GM21723 (cell line): ENCODE data around the gene UNC5B.

Experiments
- ATAC-seq: cut with Tn5 transposase; IDR thresholded peaks from one replicate; pipeline ENCODE4 v1.9.1; 2021; ENCODE audit warnings: mild to moderate bottlenecking, moderate library complexity; ENCODE audit not compliant: unreplicated experiment

Gene UNC5B

DNA sequence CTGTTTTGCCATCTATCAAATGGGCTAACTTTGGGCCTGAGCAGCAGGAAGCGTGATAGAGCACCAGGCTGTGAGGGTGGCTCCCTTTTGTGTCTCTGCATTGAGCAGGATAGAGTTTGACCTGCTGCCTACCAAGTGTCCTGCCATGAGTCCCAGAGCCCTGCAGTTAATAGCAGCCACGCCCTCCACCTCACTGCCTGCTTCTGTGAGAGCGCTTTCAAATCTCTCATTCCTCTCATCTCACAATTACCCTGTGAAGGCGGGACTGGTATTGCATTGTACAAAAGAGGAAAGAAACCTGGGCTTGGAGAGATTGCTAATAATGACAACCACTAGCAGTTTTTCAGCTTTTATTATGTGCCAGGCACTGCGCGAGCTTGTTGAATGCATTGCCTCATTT lies 39.9 kb downstream of the UNC5B start:
- no peak for ATAC-seq

- no peak for ATAC-seq
Measured at GRCh38 chr10:71253981-71254818, 41.8 kb downstream of the UNC5B start.

DNA sequence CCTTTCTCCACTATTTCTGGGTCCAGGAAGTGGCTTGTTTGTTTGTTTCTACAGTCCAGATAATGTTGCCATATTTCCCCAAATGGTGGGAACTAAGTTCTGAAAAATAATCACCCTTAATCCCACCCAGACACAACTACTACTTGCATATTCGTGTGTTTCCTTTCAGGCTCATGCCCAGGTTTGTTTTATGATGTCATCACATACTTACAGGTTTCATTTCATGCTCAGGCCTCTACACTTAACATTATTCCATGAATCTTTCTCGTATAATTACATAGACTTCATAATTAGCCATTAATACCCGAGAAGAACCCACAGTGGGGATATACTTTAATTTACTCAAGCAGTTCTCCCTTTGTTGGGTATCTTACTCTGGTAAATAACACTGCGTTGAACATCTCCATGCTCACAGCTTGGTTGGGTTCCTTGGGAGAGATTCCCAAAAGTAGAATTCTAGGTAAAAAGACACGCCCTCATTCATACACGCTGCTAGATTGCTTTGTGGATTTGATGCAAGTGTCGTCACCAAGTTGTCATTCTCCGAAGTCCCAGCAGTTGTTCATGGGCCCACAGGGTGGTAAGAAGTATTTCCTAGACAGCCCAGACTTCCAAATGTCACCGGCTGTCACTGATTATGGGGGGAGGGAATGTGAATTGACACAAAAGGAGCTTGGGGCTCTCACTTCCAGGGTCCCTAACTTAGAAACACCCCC lies 42.6 kb downstream of the UNC5B start:
- ATAC-seq = no peak

DNA sequence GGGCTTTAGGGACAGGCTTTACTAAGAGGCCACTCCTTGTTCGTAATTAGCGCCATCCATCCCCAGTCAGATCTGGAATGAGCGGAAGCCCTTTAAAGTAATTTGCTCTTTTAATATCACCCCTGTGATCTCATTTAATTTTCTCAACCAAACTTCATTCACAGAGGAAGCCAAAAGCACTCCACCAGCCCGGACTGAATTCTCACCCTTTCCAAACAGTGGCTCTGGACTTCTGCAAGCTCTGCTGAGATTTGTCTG lies 43.1 kb downstream of the UNC5B start:
- no peak for ATAC-seq

GRCh38 chr10:71255808-71256660 lies 43.7 kb downstream of the UNC5B start:
- no peak for ATAC-seq

DNA sequence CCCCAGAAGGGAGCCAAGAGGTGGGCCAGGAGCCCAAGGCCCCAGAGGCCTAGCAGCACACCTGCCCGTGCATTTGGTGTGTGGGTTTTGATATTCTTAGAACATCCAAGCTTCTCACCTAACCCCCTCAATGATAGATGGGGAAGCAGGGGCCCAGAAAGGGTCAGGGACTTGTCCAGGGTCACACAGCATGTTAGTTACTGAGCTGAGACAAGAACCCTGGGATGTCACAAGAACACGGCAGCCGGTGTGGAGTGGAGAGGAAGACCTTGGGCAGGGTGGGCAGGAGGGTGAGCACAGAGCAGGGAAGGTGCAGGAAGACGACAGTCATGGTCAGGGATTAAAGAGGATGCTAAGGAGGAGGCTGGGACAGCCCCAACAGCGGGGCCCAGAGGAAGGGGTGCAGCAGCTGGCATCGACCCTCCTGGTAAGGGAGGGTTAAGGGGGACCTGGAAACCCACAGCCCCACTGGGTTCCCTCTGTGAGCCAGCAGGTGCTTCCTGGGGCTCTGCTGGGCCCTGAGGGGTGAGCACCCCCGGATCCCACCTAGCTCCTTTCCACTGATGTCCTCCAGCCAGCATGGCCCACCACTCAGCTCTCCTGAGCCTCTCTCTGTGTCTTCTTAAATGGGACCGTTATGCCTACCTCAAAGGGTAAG lies 44.4 kb downstream of the UNC5B start:
- ATAC-seq = no peak

DNA sequence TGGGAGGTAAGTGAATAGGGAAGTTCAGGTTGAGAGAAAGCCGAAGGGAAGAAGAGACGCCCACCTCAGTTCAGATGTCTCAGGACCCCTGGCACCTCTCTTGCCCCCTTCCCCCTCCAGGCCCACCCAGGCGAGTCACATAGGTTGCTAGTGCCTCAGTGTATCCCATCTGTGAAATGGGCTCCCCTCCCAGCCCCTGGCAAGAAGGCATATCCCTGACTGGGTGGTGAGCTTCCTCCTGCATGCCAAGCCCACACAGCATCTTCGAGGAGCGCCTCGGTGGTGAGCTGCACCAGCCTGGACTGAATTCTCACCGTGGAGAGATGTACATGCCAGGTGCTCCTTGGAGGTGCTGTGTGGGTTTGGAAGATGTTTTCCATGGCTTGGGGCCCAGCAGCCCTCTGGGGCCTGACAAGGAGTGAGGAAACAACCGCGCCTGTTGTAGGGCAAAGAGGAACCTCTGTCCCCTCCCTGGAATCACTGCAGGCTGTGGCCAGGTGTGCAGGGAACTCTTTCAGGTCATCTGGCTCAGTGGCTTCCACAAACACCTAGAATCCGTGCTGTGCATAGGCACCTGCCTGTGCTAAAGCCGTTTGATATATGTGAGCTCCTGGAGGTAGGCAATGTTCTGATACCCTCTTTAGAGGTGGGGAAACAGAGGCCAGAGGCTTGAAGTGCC lies 45.1 kb downstream of the UNC5B start:
- ATAC-seq = no peak

DNA sequence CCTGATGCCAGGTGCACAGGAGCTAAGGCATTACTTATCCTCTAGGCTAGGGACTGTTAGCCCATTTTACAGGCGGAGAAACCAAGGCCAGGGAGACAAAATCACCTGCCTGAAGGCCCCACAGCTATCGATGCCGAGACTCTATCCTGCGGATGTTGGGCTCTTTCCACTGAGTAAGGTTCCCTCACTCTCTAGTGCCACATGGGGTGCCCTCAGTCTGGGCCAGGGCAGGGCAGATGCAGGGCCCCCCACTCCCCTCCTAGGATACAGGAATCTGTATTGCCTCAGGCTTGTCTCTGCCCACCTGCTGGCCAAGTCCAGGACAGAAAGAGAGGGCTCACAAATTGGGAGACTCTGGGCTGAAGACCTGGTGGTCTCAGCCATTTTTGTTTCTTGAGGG lies 45.7 kb downstream of the UNC5B start:
- ATAC-seq = no peak

GRCh38 chr10:71258446-71259145 lies 46.2 kb downstream of the UNC5B start:
- no peak for ATAC-seq

GRCh38 chr10:71259282-71259681 lies 46.9 kb downstream of the UNC5B start:
- ATAC-seq = no peak

GRCh38 chr10:71259815-71260501 lies 47.6 kb downstream of the UNC5B start:
- no peak for ATAC-seq

DNA sequence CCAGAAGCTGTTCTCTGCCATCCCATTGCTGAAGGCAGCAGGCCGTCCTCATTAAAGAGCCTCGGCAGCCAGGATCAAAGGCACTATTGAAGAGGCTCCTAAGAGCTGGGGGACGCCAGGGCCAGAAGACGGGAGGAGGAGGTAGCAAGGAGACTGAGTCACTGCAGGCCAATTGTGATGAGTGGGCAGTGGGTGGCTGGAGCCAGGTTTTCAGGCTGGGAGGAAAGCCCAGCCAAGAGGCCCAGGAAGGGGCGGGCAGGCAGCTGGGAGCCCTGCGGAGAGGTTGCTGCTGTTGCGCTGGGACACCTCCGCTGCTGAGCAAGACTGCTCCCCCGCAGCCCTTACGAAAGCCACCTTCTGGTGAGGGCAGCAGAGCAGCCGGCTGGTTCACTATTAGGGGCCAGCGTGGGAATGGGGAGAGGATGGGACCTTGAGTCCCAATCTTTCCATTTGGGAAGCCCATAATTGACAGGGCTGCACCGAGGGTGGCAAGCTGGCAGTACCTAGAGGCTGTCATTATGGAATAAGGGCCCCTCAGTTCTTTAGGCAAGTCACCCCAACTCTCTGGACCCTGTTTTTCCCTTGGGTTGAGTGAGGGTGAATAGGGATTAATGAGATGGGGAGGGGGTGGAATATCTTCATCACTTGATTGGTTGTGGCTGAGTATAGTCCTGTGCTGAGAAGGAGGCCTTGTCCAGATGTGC lies 48.4 kb downstream of the UNC5B start:
- no peak for ATAC-seq

DNA sequence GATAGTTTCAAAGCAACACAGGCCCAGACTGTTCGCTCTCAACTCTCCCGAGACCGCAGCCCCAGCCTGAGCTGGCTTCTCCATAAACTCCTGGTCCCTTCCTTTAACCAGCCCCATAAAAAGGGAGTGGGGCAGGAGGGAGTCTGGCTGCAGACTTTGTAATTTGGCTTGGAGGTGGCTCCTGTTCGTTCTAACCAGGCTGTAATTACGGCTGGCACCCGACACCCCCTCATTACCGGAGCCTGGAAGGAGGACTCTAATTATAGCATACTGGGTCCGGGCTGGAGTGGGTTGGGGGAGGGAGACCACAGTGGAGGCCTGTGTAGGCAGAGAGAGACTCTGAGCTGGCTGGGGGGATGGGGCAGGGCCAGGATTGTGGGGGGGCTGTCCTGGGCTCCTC lies 49.7 kb downstream of the UNC5B start:
- no peak for ATAC-seq

- no peak for ATAC-seq
Measured at GRCh38 chr10:71262817-71263216, 50.4 kb downstream of the UNC5B start.

- ATAC-seq = no peak
Measured at GRCh38 chr10:71263376-71263775, 51.0 kb downstream of the UNC5B start.

GRCh38 chr10:71264345-71265200 lies 52.2 kb downstream of the UNC5B start:
- no peak for ATAC-seq

DNA sequence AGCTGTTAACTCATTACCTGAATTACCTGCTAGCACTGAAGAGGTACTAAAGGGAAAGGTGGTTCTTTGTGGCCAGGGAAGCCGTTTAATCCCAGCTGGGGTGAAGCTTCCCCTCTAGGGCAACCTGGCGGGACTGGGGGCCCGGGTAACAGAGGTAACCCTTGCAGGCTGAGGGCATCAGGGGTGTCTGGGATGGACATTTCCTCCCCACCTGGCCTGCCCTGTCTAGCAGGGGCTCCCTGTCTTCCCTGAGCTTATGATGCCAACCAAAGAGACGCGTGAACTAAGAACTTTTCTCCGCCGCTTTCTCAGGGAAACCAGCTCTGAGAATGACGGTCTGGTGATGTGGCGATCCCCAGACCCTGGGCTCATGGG lies 52.8 kb downstream of the UNC5B start:
- ATAC-seq = no peak

- ATAC-seq = no peak
Measured at GRCh38 chr10:71265618-71266146, 53.3 kb downstream of the UNC5B start.
